Stimulated activated CD8-positive, alpha-beta memory T cell treated with anti-CD3 and anti-CD28 coated beads, Interleukin-12 subunit alpha, Interleukin-12 subunit beta, amount 100 ng/mL, for 24 hours (primary cell): Measurements from ENCODE around the gene ADGRB3.
"Not testable (repeated sequence)": the region's sequence is repeated elsewhere in the genome, so short reads cannot be mapped to it uniquely, and the experiment has no call there.

Experiments
- DNase-seq: peaks from one replicate; pipeline ENCODE4 v3.0.0-alpha.2; 2020; ENCODE audit errors: extremely low read depth

ADGRB3 gene

GRCh38 chr6:68649669-68650068 lies 14.6 kb downstream of the ADGRB3 start:
- no peak for DNase-seq

DNA sequence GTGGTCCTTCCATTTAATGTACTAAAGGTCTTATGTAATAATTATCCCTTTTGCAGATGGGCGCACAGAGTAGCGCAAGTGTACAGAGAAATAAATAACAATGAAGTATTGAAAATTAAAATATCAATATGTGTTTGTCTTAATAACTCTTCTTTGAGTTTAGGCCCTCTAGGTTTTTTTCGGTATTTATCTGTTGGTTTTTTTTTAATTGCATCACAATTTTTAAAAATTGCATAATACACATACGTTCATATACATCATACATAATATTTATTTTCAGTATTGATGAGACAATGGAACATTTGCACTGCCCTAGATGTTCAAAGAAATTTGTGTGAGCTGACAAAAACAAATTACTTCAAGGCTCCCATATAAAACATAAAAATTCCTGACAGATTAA lies 15.1 kb downstream of the ADGRB3 start:
- no peak for DNase-seq

GRCh38 chr6:68651011-68651985 lies 16.2 kb downstream of the ADGRB3 start:
- DNase-seq: no peak

DNA sequence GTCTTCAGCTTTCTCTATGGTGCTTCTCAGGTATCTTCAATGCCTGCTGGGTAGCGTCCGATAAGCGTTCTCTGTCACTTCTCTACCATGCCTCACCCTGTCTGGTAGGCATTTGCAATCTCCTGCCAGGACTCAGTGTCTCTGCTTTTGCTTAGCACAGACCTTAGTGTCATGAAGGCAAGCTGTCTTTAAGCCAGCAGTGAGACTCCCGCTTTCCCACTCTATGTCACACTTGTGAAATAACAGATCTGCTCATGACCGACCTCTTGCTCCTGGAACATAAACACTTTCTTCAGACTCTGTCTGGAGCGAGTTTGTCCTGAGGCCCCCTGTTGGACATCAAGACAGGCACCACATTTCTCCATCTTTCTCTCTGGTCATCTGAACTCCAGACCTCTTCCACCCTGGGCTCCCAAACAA lies 17.0 kb downstream of the ADGRB3 start:
- no peak for DNase-seq

- no peak for DNase-seq
Observed at GRCh38 chr6:68653074-68653705, 18.1 kb downstream of the ADGRB3 start.

DNA sequence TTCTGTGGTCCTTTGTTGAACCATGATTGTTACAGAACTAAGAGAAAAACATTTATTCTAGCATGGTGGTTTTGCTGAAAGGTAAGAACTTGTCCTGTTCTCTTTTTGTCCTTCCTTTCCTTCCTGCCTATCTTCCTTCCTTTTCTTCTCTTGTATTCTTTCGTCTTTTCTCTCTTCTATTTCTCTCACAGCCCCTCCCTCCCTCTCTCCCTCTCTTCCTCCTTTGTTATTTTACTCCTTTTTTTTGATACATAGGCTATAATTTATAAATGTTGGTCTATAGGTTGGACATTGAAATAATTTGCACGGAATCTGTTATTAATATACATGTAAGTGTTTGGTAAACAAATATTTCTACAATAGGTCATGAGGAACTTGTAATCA lies 18.6 kb downstream of the ADGRB3 start:
- DNase-seq: no peak

DNA sequence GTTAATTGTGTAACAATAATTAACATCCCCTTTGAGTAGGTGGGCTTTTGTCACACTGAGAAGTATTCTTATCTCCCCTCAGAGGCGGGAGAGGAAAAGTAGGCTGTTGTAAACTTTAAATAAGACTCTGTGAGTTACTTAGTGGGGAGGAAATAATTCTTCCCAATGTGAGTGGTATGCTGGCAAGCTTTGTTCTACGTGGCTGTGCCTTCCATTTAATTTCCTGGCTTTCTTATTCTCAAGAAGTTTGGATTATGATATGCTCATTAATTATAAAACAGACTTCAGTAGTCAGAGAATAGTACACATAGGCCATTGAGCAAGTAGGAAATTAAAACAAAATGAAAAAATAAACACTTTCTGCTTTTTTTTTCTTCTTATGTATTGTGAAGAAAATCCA lies 19.1 kb downstream of the ADGRB3 start:
- DNase-seq: no peak

GRCh38 chr6:68655028-68655427 lies 19.9 kb downstream of the ADGRB3 start:
- DNase-seq: no peak

- no peak for DNase-seq
Observed at GRCh38 chr6:68657374-68658139, 22.5 kb downstream of the ADGRB3 start.

GRCh38 chr6:68658338-68658737 lies 23.3 kb downstream of the ADGRB3 start:
- DNase-seq: no peak

- no peak for DNase-seq
Observed at GRCh38 chr6:68673255-68673654, 38.2 kb downstream of the ADGRB3 start.

DNA sequence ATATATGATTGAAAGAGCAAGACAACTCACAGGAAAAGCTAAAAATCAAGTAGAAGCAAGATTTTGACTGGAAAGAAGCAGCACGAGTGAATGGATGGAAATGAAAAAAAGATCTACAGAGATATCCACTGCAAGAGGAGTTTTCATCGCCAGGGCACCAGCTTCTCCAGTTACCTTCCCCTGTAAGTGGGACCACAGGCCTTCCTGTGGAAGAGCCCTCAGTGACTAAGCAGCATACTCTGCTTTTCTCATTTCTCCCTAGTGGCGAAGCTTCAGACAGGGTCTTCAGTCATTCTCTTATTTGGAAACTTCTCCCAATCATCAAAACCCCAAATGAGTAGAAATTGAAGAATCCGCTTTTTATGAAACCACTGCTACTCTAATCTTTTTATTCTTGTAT lies 40.5 kb downstream of the ADGRB3 start:
- DNase-seq: no peak

- DNase-seq: not testable (repeated sequence)
Observed at GRCh38 chr6:68676094-68676493, 41.0 kb downstream of the ADGRB3 start.

- DNase-seq: no peak
Observed at GRCh38 chr6:68677058-68677457, 42.0 kb downstream of the ADGRB3 start.

DNA sequence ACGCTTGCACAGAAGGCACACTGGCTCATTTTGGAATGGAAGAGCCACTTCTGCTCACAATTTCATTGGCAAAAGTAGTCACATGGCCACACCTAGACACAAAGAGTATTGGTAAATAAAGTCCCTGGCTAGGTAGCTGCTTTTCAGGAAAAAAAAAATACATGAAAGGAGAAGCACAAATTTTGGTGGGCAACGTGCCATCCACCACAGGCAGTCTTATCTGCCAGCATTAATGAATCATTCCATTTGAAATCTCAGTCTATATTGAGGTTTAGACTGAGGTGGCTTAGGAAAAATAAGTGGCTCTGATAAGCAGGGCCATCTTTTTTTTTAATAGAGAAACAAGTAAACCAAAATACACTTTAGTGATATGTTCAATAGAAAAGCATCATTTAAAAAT lies 44.3 kb downstream of the ADGRB3 start:
- no peak for DNase-seq

- DNase-seq: no peak
Observed at GRCh38 chr6:68680264-68680663, 45.2 kb downstream of the ADGRB3 start.

GRCh38 chr6:68689910-68690309 lies 54.8 kb downstream of the ADGRB3 start:
- no peak for DNase-seq

DNA sequence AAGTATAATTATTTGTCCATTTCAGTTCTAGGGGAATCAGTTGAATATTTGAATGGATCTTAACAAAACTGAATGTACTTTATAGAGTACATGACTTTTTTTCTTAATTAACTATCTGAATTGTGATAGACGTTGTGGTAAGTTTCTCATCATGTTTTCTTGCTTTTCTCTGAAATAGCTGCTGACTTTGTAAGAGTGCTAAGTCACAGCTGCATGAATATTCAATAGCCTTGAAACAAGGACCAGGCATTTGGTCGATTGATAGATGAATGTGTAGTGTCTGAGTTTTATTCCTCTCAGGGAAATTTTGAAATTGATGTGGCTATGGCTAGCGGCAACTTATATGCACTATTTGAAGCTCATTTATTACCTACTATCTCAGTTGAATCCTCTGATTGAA lies 56.0 kb downstream of the ADGRB3 start:
- no peak for DNase-seq

DNA sequence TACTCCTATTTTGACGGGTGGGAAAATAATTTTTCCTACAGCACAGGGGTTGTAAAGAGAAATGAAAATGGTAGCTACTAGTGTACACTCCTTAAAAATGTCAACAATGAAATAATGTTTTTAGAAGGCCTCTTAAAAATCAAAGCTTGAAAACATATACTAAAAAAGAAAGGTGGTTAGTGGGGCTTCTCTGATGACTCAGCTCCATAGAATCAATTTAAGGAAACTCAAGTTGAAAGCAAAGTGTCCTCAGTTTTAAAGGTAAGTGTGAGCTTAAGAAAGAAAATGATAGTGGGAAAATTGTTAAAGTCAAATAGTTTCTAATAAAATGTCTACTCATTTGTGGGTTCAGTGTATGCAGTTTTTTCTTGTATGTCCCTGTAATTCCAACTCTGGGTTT lies 58.2 kb downstream of the ADGRB3 start:
- no peak for DNase-seq

GRCh38 chr6:68695403-68695802 lies 60.3 kb downstream of the ADGRB3 start:
- DNase-seq: no peak

GRCh38 chr6:68695838-68696237 lies 60.8 kb downstream of the ADGRB3 start:
- no peak for DNase-seq

- DNase-seq: no peak
Observed at GRCh38 chr6:68697394-68697793, 62.3 kb downstream of the ADGRB3 start.
